Ovary (tissue), 10 donors: ENCODE data around the gene TNFAIP8L1. TPM values are rescaled to one million over a fixed set of nuclear protein-coding genes. Genes with fewer than 3 reads are reported as not detected.

ENCODE experiments used
- DNase-seq, 5 donors: peaks; one replicate each; pipeline ENCODE4 v3.0.0-alpha.2; 2019 to 2020
- H3K27ac ChIP-seq, 2 donors: fragments of 200-600 bp; one replicate each; pipeline versions ENCODE4 v1.5.1 to v1.8.0; 2019 to 2022
- H3K27me3 ChIP-seq: fragments of 200-600 bp; one replicate; pipeline ENCODE4 v1.8.0; 2022
- H3K36me3 ChIP-seq: fragments of 200-600 bp; sonication (generic); one replicate; pipeline ENCODE4 v1.5.1; 2019
- H3K4me1 ChIP-seq: one replicate; pipeline ENCODE4 v1.8.1; 2013; ENCODE audit warnings: mild to moderate bottlenecking, moderate library complexity; ENCODE audit not compliant: insufficient read depth
- H3K4me3 ChIP-seq: fragments of 200-600 bp; sonication (generic); one replicate; pipeline ENCODE4 v1.5.1; 2017
- H3K9me3 ChIP-seq, 2 donors: fragments of 200-600 bp in 1 of 2; sonication (generic) in 1 of 2; one replicate each; pipeline versions ENCODE4 v1.5.1 to v1.8.1; 2013 to 2019; ENCODE audit warnings: mild to moderate bottlenecking in 1 of 2, moderate library complexity in 1 of 2
- EP300 ChIP-seq: sonication (generic); formaldehyde crosslinking; IDR thresholded peaks from one replicate; pipeline ENCODE4 v1.6.1; 2017; ENCODE audit warnings: antibody characterized with exemption
- POLR2A ChIP-seq: fragments of 450-650 bp; IDR thresholded peaks from one replicate; pipeline ENCODE4 v1.6.1; 2017; ENCODE audit warnings: antibody characterized with exemption, mild to moderate bottlenecking, moderate library complexity
- WGBS, 3 donors: extraction: QIAGEN DNeasy Blood & Tissue Kit in 1 of 3; methylation state at CpG; one replicate each; pipeline versions ENCODE4 v1.1.5 to v1.1.7; 2013 to 2017; 5-methylcytosine and 5-hydroxymethylcytosine counted together
- intact Hi-C, 4 donors: fragments of 100-400 bp; cut with DNase I; formaldehyde crosslinking; loops; one replicate each; pipeline versions ENCODE4 v1.11.0 to v1.15.1; 2022 to 2023
- long read RNA-seq, 3 donors: library from polyadenylated mRNA in 2 of 3; unstranded in 2 of 3; transcript quantifications; one replicate each; pipeline ENCODE4 v2.0.0 and lab custom pipeline, GENCODE V29; 2021 to 2026
- polyA plus RNA-seq, 2 donors: library from polyadenylated mRNA; stranded (reverse); fragments of 200-250 nt in 1 of 2; fragments of 350-450 nt in 1 of 2; fragmentation: Illumina TruSeq in 1 of 2; extraction: RNeasy Lipid Tissue Mini Kit (QIAGEN cat#74804) in 1 of 2; gene quantifications; one replicate each; pipeline ENCODE4 v1.2.3, GENCODE V29; 2013 to 2014
- total RNA-seq, 7 donors: library from RNA; depleted of rRNA in 2 of 7; stranded (reverse); fragments of >200 nt in 2 of 7; fragmentation: NEBNext Ultra II Directional in 3 of 7; extraction: Animal tissue kit (Norgen Biotek cat#: 25700) in 3 of 7; gene quantifications; one replicate each; pipeline versions ENCODE4 v1.1.0 to v1.2.4, GENCODE V29; 2016 to 2023
- TF ChIP-seq, protein P1 (sequence below), 3 donors: fragments of 450-650 bp in 2 of 3; fragments of 200-600 bp in 1 of 3; IDR thresholded peaks; one replicate each; pipeline versions ENCODE4 v1.5.1 to v1.8.0; 2016 to 2022; ENCODE audit warnings: antibody characterized with exemption in 3 of 3, mild to moderate bottlenecking in 1 of 3
- donor health status: DM: no; HTN: no; CAD: no; lungs with moderate emphysema.
- donor health status: DM: no; HTN: no; CAD: no.
- donor health status: Bipolar disorder and iron deficiency.
- donor health status: DM: yes; HTN: yes; CAD: no.
- donor health status: DM: no; HTN: no; CAD: no.
- donor health status: DM: yes; HTN: yes; CAD: no.

TNFAIP8L1 gene
- total RNA-seq = 10 to 100 TPM in 3 of 7 donors, 1 to 10 TPM in 4; 4.3 to 14.0 (median 9.8) TPM
- 1 to 10 TPM; 6.8 to 8.1 TPM for polyA plus RNA-seq
- long read RNA-seq, donor 1, transcript TNFAIP8L1-203 (1 exons, 2,946 nt) = minor isoform, 5 of 147 reads
- long read RNA-seq, donor 1, transcript TNFAIP8L1-201 (2 exons, 3,814 nt) = major isoform, 120 of 147 reads
- long read RNA-seq, donor 1, partial matches to known transcripts = 6 of 147 reads
- long read RNA-seq, donor 1, other reads (novel, unspliced or antisense) = 16 of 147 reads
- long read RNA-seq, donor 2, partial matches to known transcripts = 0 of 2 reads
- long read RNA-seq, donor 2, other reads (novel, unspliced or antisense) = 0 of 2 reads
- long read RNA-seq, donor 3, transcript TNFAIP8L1-201 (2 exons, 3,814 nt) = major isoform, 18 of 25 reads
- long read RNA-seq, donor 3, partial matches to known transcripts = 0 of 25 reads
- long read RNA-seq, donor 3, other reads (novel, unspliced or antisense) = 6 of 25 reads

DNA sequence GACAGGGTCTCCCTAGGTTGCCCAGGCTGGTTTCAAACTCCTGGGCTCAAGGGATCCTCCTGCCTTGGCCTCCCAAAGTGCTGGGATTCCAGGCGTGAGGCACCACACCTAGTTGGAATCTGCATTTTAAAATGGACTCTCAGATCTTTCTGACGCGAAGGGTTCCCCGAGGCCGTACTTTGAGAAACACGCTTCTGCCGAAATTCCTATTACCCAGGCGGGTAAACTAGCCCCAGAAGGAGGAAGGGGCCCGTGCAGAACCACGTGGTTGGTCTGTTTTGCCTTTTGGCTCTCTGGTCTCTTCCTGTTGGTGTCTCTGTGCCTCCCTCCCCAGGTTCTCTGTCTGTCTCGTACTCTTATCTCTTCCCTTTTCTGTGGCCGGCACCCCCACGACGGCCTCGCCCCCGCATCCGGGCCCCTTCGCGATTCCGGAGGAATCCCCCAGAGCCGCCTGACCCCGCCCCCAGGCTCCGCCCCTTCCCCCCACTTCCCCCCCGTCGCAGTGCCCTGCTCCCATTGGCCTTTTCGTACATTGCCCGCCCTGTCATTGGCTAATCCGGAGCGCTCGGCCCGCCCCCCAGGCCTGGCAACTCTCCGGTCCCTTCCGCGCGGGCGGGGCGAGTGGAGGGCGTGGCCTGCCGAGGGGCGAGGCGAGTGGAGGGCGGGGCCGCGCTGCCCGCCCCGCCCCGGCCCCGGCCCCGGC is at the start of gene TNFAIP8L1:
TSS of gene TNFAIP8L1 (plus strand) at position 689 of the 703 bp plus-strand sequence. CDS start 12,354 bp downstream, outside the sequence.
- Histone ChIP-seq H3K4me1 (peaks cover 3% of the 10 kb centered on the region), H3K27ac (peak within 1 kb of the TSS; percentile 1 to 49), H3K9me3 (no peaks in the 10 kb centered on the region), H3K27me3 (no peaks in the 10 kb centered on the region), H3K36me3 (no peaks in the 10 kb centered on the region), H3K4me3 (peak within 1 kb of the TSS; percentile 43)
- DNase-seq = peak; percentile 95 to 98 (median 97)
- intact Hi-C loops = loop anchor here in 1 of 4 donors (5.0 kb wide), 1 partner anchor 82 kb away; the partner anchor contains the start of gene SEMA6B
- 2 to 3% (median 2%) methylated on average over 39 to 49 of the region's 49 CpGs for WGBS, 3 donors
- no peak for TF ChIP-seq EP300
- TF ChIP-seq POLR2A = no peak
- TF ChIP-seq, protein P1, sequence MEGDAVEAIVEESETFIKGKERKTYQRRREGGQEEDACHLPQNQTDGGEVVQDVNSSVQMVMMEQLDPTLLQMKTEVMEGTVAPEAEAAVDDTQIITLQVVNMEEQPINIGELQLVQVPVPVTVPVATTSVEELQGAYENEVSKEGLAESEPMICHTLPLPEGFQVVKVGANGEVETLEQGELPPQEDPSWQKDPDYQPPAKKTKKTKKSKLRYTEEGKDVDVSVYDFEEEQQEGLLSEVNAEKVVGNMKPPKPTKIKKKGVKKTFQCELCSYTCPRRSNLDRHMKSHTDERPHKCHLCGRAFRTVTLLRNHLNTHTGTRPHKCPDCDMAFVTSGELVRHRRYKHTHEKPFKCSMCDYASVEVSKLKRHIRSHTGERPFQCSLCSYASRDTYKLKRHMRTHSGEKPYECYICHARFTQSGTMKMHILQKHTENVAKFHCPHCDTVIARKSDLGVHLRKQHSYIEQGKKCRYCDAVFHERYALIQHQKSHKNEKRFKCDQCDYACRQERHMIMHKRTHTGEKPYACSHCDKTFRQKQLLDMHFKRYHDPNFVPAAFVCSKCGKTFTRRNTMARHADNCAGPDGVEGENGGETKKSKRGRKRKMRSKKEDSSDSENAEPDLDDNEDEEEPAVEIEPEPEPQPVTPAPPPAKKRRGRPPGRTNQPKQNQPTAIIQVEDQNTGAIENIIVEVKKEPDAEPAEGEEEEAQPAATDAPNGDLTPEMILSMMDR (IDR thresholded peaks at IDR 0.05) = peak in 1 of 3 donors; percentile 12

GRCh38 chr19:4589579-4590410 is 49.5 kb upstream of the TNFAIP8L1 start:
- Histone ChIP-seq H3K36me3 (no peaks in the 10 kb centered on the region), H3K27me3 (no peaks in the 10 kb centered on the region), H3K4me1 (no peaks in the 10 kb centered on the region), H3K9me3 (no peaks in the 10 kb centered on the region), H3K4me3 (no peak overlapping the region), H3K27ac (no peak overlapping the region)
- no peak for DNase-seq
- intact Hi-C loops = no loop called here
- WGBS, 3 donors = 54 to 71% (median 63%) methylated on average over 11 of the region's 11 CpGs
- TF ChIP-seq POLR2A (no peak), EP300 (no peak)
- TF ChIP-seq, protein P1 (IDR thresholded peaks at IDR 0.05) = no peak

- WGBS, 3 donors = 70 to 76% (median 73%) methylated on average over 9 of the region's 9 CpGs
- intact Hi-C loops = no loop called here
- no peak overlapping the region for H3K27ac ChIP-seq
- TF ChIP-seq, protein P1 (IDR thresholded peaks at IDR 0.05) = no peak
- no peak for TF ChIP-seq EP300
- TF ChIP-seq POLR2A = no peak
- H3K36me3 ChIP-seq = no peaks in the 10 kb centered on the region
- H3K9me3 ChIP-seq = no peaks in the 10 kb centered on the region
- no peaks in the 10 kb centered on the region for H3K27me3 ChIP-seq
- H3K4me1 ChIP-seq = no peaks in the 10 kb centered on the region
- no peak for DNase-seq
- H3K4me3 ChIP-seq = no peak overlapping the region
Observed at GRCh38 chr19:4590559-4590958, 48.8 kb upstream of the TNFAIP8L1 start.

- Histone ChIP-seq H3K36me3 (no peaks in the 10 kb centered on the region), H3K4me1 (no peaks in the 10 kb centered on the region), H3K4me3 (no peak overlapping the region), H3K27me3 (no peaks in the 10 kb centered on the region), H3K9me3 (no peaks in the 10 kb centered on the region), H3K27ac (no peak overlapping the region)
- 34 to 44% (median 35%) methylated on average over 6 of the region's 6 CpGs for whole genome bisulfite sequencing, 3 donors
- TF ChIP-seq EP300 = no peak
- TF ChIP-seq POLR2A = no peak
- TF ChIP-seq, protein P1 (IDR thresholded peaks at IDR 0.05) = no peak
- DNase-seq = no peak
- intact Hi-C loops = no loop called here
Observed at GRCh38 chr19:4591320-4591719, 48.0 kb upstream of the TNFAIP8L1 start.
